ENCODE data around the gene ERRFI1.
"Not testable (repeated sequence)": the region's sequence is repeated elsewhere in the genome, so short reads cannot be mapped to it uniquely, and the experiment has no call there.

ERRFI1 gene, protein sequence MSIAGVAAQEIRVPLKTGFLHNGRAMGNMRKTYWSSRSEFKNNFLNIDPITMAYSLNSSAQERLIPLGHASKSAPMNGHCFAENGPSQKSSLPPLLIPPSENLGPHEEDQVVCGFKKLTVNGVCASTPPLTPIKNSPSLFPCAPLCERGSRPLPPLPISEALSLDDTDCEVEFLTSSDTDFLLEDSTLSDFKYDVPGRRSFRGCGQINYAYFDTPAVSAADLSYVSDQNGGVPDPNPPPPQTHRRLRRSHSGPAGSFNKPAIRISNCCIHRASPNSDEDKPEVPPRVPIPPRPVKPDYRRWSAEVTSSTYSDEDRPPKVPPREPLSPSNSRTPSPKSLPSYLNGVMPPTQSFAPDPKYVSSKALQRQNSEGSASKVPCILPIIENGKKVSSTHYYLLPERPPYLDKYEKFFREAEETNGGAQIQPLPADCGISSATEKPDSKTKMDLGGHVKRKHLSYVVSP

GRCh38 chr1:8026153-8026975, at the start of gene ERRFI1:
Gene ERRFI1, minus strand, starts transcription at chr1:8026309. Its CDS starts 10,690 bp downstream, at chr1:8015619.
- CTCF ChIA-PET: interaction anchor here (0.6 kb wide), 1 partner anchor 324 kb away, joined by 3 read pairs; no protein-coding TSS in a partner anchor
- POLR2A ChIA-PET (ENCODE audit: low non-redundant PET): interaction anchor here (0.6 kb wide), 1 partner anchor 21 kb away, joined by 3 read pairs; no protein-coding TSS in a partner anchor
- peak; percentile 93 for DNase-seq (ENCODE audit: low spot score)
- H3K27ac ChIP-seq: peak within 1 kb of the TSS; percentile 85
- no peak for TF ChIP-seq CTCF (conservative IDR thresholded peaks at IDR 0.05; ENCODE audit: low read depth)

GRCh38 chr1:8075511-8076051, 49.5 kb upstream of the ERRFI1 start:
- DNase-seq (ENCODE audit: low spot score): no peak
- TF ChIP-seq CTCF (conservative IDR thresholded peaks at IDR 0.05; ENCODE audit: low read depth): no peak
- H3K27ac ChIP-seq: peak overlapping the region; percentile 79
- ChIA-PET CTCF (interaction anchor here (0.5 kb wide), 1 partner anchor 166 kb away, joined by 3 read pairs; no protein-coding TSS in a partner anchor), POLR2A (ENCODE audit: low non-redundant PET) (no interaction called here)

DNA sequence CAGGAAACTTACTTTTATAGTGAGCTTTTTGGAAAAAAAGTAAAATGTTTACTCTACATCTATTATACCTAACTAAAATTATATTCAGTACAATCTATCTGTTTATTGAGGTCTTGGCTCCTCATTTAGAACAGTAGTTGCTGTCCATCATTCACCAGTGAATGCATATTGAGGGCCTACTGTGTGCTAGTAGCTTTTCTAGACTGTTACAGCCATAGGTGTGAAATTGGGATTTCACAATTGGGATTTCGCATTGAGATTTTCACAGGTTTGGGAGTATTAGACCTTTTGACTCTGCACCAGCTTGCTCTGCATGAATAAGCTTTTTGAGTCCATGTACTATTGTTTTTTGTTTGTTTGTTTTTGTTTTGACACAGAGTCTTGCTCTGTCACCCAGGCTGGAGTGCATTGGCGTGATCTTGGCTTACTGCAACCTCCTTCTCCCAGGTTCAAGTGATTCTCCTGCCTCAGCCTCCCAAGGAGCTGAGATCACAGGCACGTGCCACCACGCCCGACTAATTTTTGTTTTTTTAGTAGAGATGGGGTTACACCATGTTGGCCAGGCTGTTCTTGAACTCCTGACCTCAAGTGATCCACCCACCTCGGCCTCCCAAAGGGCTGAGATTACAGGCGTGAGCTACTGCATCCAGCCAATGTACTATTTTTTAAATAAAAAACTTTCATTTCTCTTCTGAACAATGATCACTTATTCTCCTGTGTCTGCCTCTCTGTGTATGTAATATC, 47.2 kb upstream of the ERRFI1 start:
- no peak for TF ChIP-seq CTCF (conservative IDR thresholded peaks at IDR 0.05; ENCODE audit: low read depth)
- CTCF ChIA-PET: interaction anchor here (0.6 to 1.0 kb wide), 2 partner anchors 82 to 158 kb away, joined by 3 to 7 read pairs; no protein-coding TSS in a partner anchor
- DNase-seq (ENCODE audit: low spot score): no peak
- POLR2A ChIA-PET (ENCODE audit: low non-redundant PET): no interaction called here
- no peak overlapping the region for H3K27ac ChIP-seq

DNA sequence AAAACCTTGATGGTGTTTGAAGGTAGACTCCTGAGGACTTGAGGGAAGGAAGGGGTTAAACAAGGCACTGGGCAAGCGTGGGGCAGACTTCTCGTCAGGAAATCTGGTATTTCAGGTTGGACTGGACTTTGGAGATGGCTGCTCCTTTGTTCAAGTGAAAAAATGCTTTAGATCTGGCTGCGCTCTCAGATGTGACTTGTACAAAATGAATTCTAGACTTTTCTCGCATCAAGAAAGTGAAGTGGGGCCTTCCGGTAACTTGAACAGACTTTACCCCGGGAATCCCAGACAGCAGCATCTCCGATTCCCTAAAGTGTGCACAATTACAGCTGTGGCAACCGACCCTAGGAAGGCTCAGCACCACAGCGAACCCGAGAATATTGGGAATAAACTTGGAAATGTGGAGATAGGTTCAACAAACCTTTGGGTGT, 44.3 kb upstream of the ERRFI1 start:
- no peak overlapping the region for H3K27ac ChIP-seq
- TF ChIP-seq CTCF (conservative IDR thresholded peaks at IDR 0.05; ENCODE audit: low read depth): no peak
- POLR2A ChIA-PET (ENCODE audit: low non-redundant PET): no interaction called here
- DNase-seq (ENCODE audit: low spot score): no peak
- CTCF ChIA-PET: no interaction called here

GRCh38 chr1:8069614-8070320, 43.7 kb upstream of the ERRFI1 start:
- DNase-seq (ENCODE audit: low spot score); CTCF ChIA-PET; POLR2A ChIA-PET (ENCODE audit: low non-redundant PET); H3K27ac ChIP-seq: not testable (repeated sequence)

DNA sequence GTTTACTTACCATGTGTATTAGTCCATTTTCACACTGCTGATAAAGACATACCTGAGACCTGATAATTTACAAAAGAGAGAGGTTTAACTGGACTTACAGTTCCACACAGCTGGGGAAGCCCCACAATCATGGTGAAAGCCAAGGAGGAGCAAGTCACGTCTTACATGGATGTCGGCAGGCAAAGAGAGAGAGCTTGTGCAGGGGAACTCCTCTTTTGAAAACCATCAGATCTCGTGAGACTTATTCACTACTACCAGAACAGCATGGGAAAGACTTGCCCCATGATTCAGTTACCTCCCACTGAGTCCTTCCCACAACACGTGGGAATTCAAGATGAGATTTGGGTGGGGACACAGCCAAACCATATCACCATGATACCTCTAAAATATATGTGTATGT, 39.3 kb upstream of the ERRFI1 start:
- DNase-seq (ENCODE audit: low spot score): no peak
- CTCF ChIA-PET: no interaction called here
- no peak overlapping the region for H3K27ac ChIP-seq
- POLR2A ChIA-PET (ENCODE audit: low non-redundant PET): no interaction called here
- TF ChIP-seq CTCF (conservative IDR thresholded peaks at IDR 0.05; ENCODE audit: low read depth): no peak

All from RWPE1 (cell line).